IMR-90 (cell line): ENCODE data around the gene FAM171A1. TPM values are rescaled to one million over a fixed set of nuclear protein-coding genes. Genes with fewer than 3 reads are reported as not detected.

ENCODE experiments used
- ATAC-seq: fragments of 200-7000 bp; cut with Tn5 transposase; 2 replicates; pipeline ENCODE4 v1.9.1; 2020; ENCODE audit warnings: low read depth, mild to moderate bottlenecking, moderate library complexity
- BruUV-seq: library from RNA; stranded (reverse); fragments of 400-500 nt; replicated peaks from 2 replicates; lab custom pipeline; 2021; lab: Mats Ljungman, UMichigan
- CTCF ChIA-PET: fragments of 300-600 bp; formaldehyde crosslinking; extraction: SDS; loops from one replicate; lab custom pipeline; 2021; ENCODE audit warnings: antibody characterized with exemption; lab: Yijun Ruan, JAX
- POLR2A ChIA-PET: fragments of 300-600 bp; sonication (Branson Sonifier 250); formaldehyde crosslinking; loops from one replicate; lab custom pipeline; 2022; ENCODE audit warnings: antibody characterized with exemption; ENCODE audit not compliant: unreplicated experiment; lab: Charles Lee
- DNase-seq: peaks from one replicate; pipeline ENCODE4 v3.0.0; 2013
- H2AFZ ChIP-seq: replicated peaks from 2 replicates; pipeline ENCODE3; 2013; ENCODE audit warnings: low read length, mild to moderate bottlenecking; ENCODE audit not compliant: poor library complexity
- H2AK5ac ChIP-seq: 2 replicates; pipeline ENCODE4 v1.6.1; 2013; ENCODE audit warnings: low read depth, low read length, inconsistent platforms
- H2AK9ac ChIP-seq: replicated peaks from 2 replicates; pipeline ENCODE3; 2013; ENCODE audit warnings: mild to moderate bottlenecking, low read depth, low read length, moderate library complexity; ENCODE audit not compliant: poor library complexity
- H2BK120ac ChIP-seq: 2 replicates; pipeline ENCODE4 v1.6.1; 2013; ENCODE audit warnings: low read depth, low read length, inconsistent platforms
- H2BK15ac ChIP-seq: 3 replicates; pipeline ENCODE4 v1.6.1; 2013; ENCODE audit warnings: low read depth, low read length, inconsistent platforms
- H2BK20ac ChIP-seq: 2 replicates; pipeline ENCODE4 v1.6.1; 2013; ENCODE audit warnings: low read depth, mild to moderate bottlenecking, inconsistent platforms, low read length, moderate library complexity
- H2BK5ac ChIP-seq: 2 replicates; pipeline ENCODE4 v1.6.1; 2013; ENCODE audit warnings: mild to moderate bottlenecking, low read depth, low read length, inconsistent platforms; ENCODE audit not compliant: poor library complexity, severe bottlenecking
- H3K14ac ChIP-seq: replicated peaks from 2 replicates; pipeline ENCODE4 v1.6.1; 2013; ENCODE audit warnings: low read depth, low read length, inconsistent platforms
- H3K18ac ChIP-seq: 2 replicates; pipeline ENCODE4 v1.6.1; 2013; ENCODE audit warnings: low read depth, low read length, control low read depth
- H3K23ac ChIP-seq: 2 replicates; pipeline ENCODE4 v1.6.1; 2013; ENCODE audit warnings: low read depth, low read length, inconsistent platforms
- H3K27ac ChIP-seq: 2 replicates; pipeline ENCODE4 v1.5.1; 2013; ENCODE audit warnings: mild to moderate bottlenecking, control low read depth, low read length; ENCODE audit not compliant: insufficient read depth
- H3K27me3 ChIP-seq: 2 replicates; pipeline ENCODE4 v1.6.1; 2013; ENCODE audit warnings: low read length; ENCODE audit not compliant: control insufficient read depth, insufficient read depth
- H3K36me3 ChIP-seq: 2 replicates; pipeline ENCODE4 v1.6.1; 2013; ENCODE audit warnings: low read length, mixed read lengths; ENCODE audit not compliant: control insufficient read depth, insufficient read depth
- H3K4ac ChIP-seq: 2 replicates; pipeline ENCODE4 v1.6.1; 2013; ENCODE audit warnings: low read depth, low read length, inconsistent platforms
- H3K4me1 ChIP-seq: 2 replicates; pipeline ENCODE4 v1.6.1; 2013; ENCODE audit warnings: low read length, mixed read lengths; ENCODE audit not compliant: control insufficient read depth, insufficient read depth
- H3K4me2 ChIP-seq: 2 replicates; pipeline ENCODE4 v1.6.1; 2013; ENCODE audit warnings: low read depth, mild to moderate bottlenecking, control low read depth, low read length, moderate library complexity
- H3K4me3 ChIP-seq: 2 replicates; pipeline ENCODE4 v1.5.1; 2013; ENCODE audit warnings: low read depth, mild to moderate bottlenecking, control low read depth, low read length, moderate library complexity; ENCODE audit not compliant: insufficient read depth
- H3K56ac ChIP-seq: 2 replicates; pipeline ENCODE4 v1.6.1; 2013; ENCODE audit warnings: low read length, inconsistent platforms; ENCODE audit not compliant: insufficient read depth; ENCODE audit errors: extremely low read depth
- H3K79me1 ChIP-seq, 2 experiments: 2 replicates each; pipeline ENCODE4 v1.6.1; 2013; ENCODE audit warnings: low read length in 2 of 2, inconsistent platforms in 1 of 2, low read depth in 1 of 2
- H3K9ac ChIP-seq: 2 replicates; pipeline ENCODE4 v1.6.1; 2013; ENCODE audit warnings: low read depth, low read length, control low read depth
- H3K9me1 ChIP-seq: 2 replicates; pipeline ENCODE4 v1.6.1; 2013; ENCODE audit warnings: low read length, inconsistent platforms; ENCODE audit not compliant: insufficient read depth
- H3K9me3 ChIP-seq: 2 replicates; pipeline ENCODE4 v1.6.1; 2013; ENCODE audit warnings: low read length; ENCODE audit not compliant: control insufficient read depth, insufficient read depth
- H4K20me1 ChIP-seq: 2 replicates; pipeline ENCODE4 v1.6.1; 2013; ENCODE audit warnings: low read length, inconsistent platforms; ENCODE audit not compliant: insufficient read depth
- H4K5ac ChIP-seq: 2 replicates; pipeline ENCODE4 v1.6.1; 2013; ENCODE audit warnings: mild to moderate bottlenecking, low read depth, low read length, control low read depth
- H4K8ac ChIP-seq, 2 experiments: 2 replicates each; pipeline ENCODE4 v1.6.1; 2013; ENCODE audit warnings: low read depth in 2 of 2, low read length in 2 of 2, control low read depth in 1 of 2, inconsistent platforms in 1 of 2
- H4K91ac ChIP-seq: 2 replicates; pipeline ENCODE4 v1.6.1; 2013; ENCODE audit warnings: low read depth, low read length, inconsistent platforms; ENCODE audit not compliant: insufficient read depth
- BHLHE40 ChIP-seq: fragments of 150-350 bp; IDR thresholded peaks from 2 replicates; pipeline ENCODE4 v1.6.1; 2016; ENCODE audit warnings: mild to moderate bottlenecking, low read depth, low read length
- CEBPB ChIP-seq: IDR thresholded peaks from 2 replicates; pipeline ENCODE4 v1.6.1; 2012; ENCODE audit warnings: low read depth, low read length, improper control_type of control experiment
- CHD1 ChIP-seq: IDR thresholded peaks from 2 replicates; pipeline ENCODE4 v1.6.1; 2012; ENCODE audit warnings: low read depth, low read length, improper control_type of control experiment
- FOS ChIP-seq: fragments of 150-350 bp; IDR thresholded peaks from 2 replicates; pipeline ENCODE4 v1.6.1; 2016; ENCODE audit warnings: low read depth, low read length
- MAFK ChIP-seq: IDR thresholded peaks from 2 replicates; pipeline ENCODE4 v1.6.1; 2012; ENCODE audit warnings: low read depth, low read length, improper control_type of control experiment
- MAZ ChIP-seq: IDR thresholded peaks from 2 replicates; pipeline ENCODE4 v1.6.1; 2012; ENCODE audit warnings: low read depth, mild to moderate bottlenecking, low read length, improper control_type of control experiment, moderate library complexity, borderline replicate concordance
- MXI1 ChIP-seq: IDR thresholded peaks from 2 replicates; pipeline ENCODE4 v1.6.1; 2012; ENCODE audit warnings: low read depth, mild to moderate bottlenecking, low read length, moderate library complexity, borderline replicate concordance
- NFE2L2 ChIP-seq: fragments of 150-350 bp; IDR thresholded peaks from 2 replicates; pipeline ENCODE4 v1.6.1; 2016; ENCODE audit warnings: low read depth, mild to moderate bottlenecking, low read length
- POLR2A ChIP-seq: IDR thresholded peaks from 2 replicates; pipeline ENCODE4 v1.6.1; 2012; ENCODE audit warnings: mild to moderate bottlenecking, low read depth, low read length
- RAD21 ChIP-seq: IDR thresholded peaks from 2 replicates; pipeline ENCODE4 v1.6.1; 2012; ENCODE audit warnings: low read length, improper control_type of control experiment
- RCOR1 ChIP-seq: IDR thresholded peaks from 2 replicates; pipeline ENCODE4 v1.6.1; 2012; ENCODE audit warnings: mild to moderate bottlenecking, low read length, improper control_type of control experiment; ENCODE audit not compliant: insufficient replicate concordance
- RFX5 ChIP-seq: IDR thresholded peaks from 2 replicates; pipeline ENCODE4 v1.8.0; 2012; ENCODE audit warnings: low read depth, mild to moderate bottlenecking, low read length, moderate library complexity
- SMC3 ChIP-seq: fragments of 150-350 bp; IDR thresholded peaks from 2 replicates; pipeline ENCODE4 v1.6.1; 2016; ENCODE audit warnings: low read depth, mild to moderate bottlenecking, antibody characterized with exemption, low read length, moderate library complexity
- WGBS, 2 experiments: methylation state at CpG; one replicate each; pipeline versions ENCODE4 v1.1.5 to v1.1.7; 2013; ENCODE audit warnings: missing lambda C conversion rate in 2 of 2; ENCODE audit not compliant: insufficient read length in 1 of 2; ENCODE audit errors: extremely low coverage in 2 of 2; 5-methylcytosine and 5-hydroxymethylcytosine counted together
- dilution Hi-C: fragments of 300-500 bp; cut with HindIII; formaldehyde crosslinking; loops from one replicate; pipeline ENCODE4 v1.14.3; 2018; ENCODE audit warnings: low sequenced_read_pairs; ENCODE audit not compliant: unreplicated experiment
- in situ Hi-C: fragments of 300-500 bp; cut with MboI; formaldehyde crosslinking; loops from 3 replicates; pipeline ENCODE4 v1.14.3; 2019; ENCODE audit warnings: low sequenced_read_pairs, inconsistent platforms, mixed read lengths
- intact Hi-C: fragments of 100-400 bp; cut with micrococcal nuclease; formaldehyde crosslinking; loops from 2 replicates; pipeline ENCODE4 v1.10.0; 2022
- polyA plus RNA-seq, 3 experiments: library from polyadenylated mRNA; depleted of rRNA; stranded (reverse); fragments of >200 nt; gene quantifications; 2 replicates each; pipeline ENCODE4 v1.2.3, GENCODE V29; 2012; ENCODE audit warnings: low replicate concordance in 1 of 3
- total RNA-seq: library from RNA; depleted of rRNA; stranded (reverse); fragments of >200 nt; gene quantifications from 2 replicates; pipeline ENCODE4 v1.2.3, GENCODE V29; 2012
- TF ChIP-seq, protein P1 (sequence below): fragments of 150-350 bp; IDR thresholded peaks from 2 replicates; pipeline ENCODE4 v1.6.1; 2016; ENCODE audit warnings: low read depth, mild to moderate bottlenecking, low read length, moderate library complexity, borderline replicate concordance
- TF ChIP-seq, protein P2 (sequence below): conservative IDR thresholded peaks from 2 replicates; pipeline ENCODE4 v1.5.1; 2012; ENCODE audit warnings: mild to moderate bottlenecking, low read depth, low read length, improper control_type of control experiment
- TF ChIP-seq, protein P3 (sequence below): fragments of 150-350 bp; IDR thresholded peaks from 2 replicates; pipeline ENCODE4 v1.6.1; 2017; ENCODE audit warnings: mild to moderate bottlenecking, antibody characterized with exemption, low read length, low read depth

Gene FAM171A1
- total and polyA plus RNA-seq, 2 of the 4 experiments (the other 2 are of a cell fraction): 20.3 to 30.6 TPM

DNA sequence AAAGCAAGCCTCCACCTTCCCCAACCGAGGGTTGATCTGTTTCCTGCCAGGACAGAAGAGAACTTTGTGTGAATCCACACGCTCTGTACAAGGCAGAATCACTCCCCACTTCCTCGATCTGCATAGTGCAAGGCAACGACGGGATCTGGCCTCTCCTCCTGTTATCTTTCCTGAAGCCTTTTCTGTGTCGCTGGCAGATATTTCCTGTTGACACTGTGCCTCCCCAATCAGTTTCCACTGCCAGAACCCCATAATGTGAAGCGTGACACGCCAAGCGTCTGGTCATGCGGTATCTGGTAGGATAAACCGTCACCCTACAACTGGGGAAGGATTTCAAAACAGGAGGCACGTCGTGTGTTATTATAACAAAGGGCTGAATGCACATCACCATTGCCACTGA is 57.2 kb downstream of the FAM171A1 start:
- Histone ChIP-seq H3K36me3 (no peaks in the 10 kb centered on the region), H2BK120ac (peak overlapping the region; percentile 16; the same call in 1 of the 2 replicates), H4K20me1 (peaks cover 2% of the 10 kb centered on the region; the same call in 1 of the 2 replicates), H3K4me1 (peaks cover 8% of the 10 kb centered on the region), H3K14ac (no peak overlapping the region), H2BK20ac (no peak overlapping the region), H3K27ac (no peak overlapping the region), H3K4ac (peak overlapping the region; percentile 19; the same call in 1 of the 2 replicates), H3K9me3 (no peaks in the 10 kb centered on the region), H3K79me1 (peaks cover 12 to 28% of the 10 kb centered on the region in 2 experiments; a peak in 3 of 4 replicates), H4K5ac (no peak overlapping the region; the same call in 1 of the 2 replicates), H3K56ac (no peak overlapping the region), H3K4me2 (no peak overlapping the region), H3K9me1 (peaks cover 5% of the 10 kb centered on the region; the same call in 1 of the 2 replicates), H3K4me3 (no peak overlapping the region), H2AK5ac (peak overlapping the region; percentile 4; the same call in 1 of the 2 replicates), H3K27me3 (no peaks in the 10 kb centered on the region), H3K9ac (no peak overlapping the region), H2BK15ac (no peak overlapping the region), H2BK5ac (no peak overlapping the region), H2AK9ac (no peak overlapping the region), H3K23ac (0 out of 2 replicates have a peak overlapping the region, but pooled peaks have one; percentile 40), H4K91ac (no peak overlapping the region), H2AFZ (peak overlapping the region; percentile 38), H3K18ac (no peak overlapping the region), H4K8ac (no peak overlapping the region; a peak in 1 of 4 replicates)
- peak; percentile 29; the same call in 1 of the 2 replicates for ATAC-seq
- dilution Hi-C loops (no loop called here), intact Hi-C loops (no loop called here), in situ Hi-C loops (no loop called here)
- 38% methylated on average over 3 of the region's 13 CpGs; no CpG with 5 or more reads in 1 of the 2 experiments for WGBS, 2 experiments
- POLR2A ChIA-PET: no interaction called here
- BruUV-seq: no TSS peak
- TF ChIP-seq, protein P1, sequence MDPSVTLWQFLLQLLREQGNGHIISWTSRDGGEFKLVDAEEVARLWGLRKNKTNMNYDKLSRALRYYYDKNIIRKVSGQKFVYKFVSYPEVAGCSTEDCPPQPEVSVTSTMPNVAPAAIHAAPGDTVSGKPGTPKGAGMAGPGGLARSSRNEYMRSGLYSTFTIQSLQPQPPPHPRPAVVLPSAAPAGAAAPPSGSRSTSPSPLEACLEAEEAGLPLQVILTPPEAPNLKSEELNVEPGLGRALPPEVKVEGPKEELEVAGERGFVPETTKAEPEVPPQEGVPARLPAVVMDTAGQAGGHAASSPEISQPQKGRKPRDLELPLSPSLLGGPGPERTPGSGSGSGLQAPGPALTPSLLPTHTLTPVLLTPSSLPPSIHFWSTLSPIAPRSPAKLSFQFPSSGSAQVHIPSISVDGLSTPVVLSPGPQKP: no peak
- TF ChIP-seq CHD1 (no peak), SMC3 (no peak), RAD21 (no peak), RCOR1 (no peak), MAZ (no peak), POLR2A (no peak), MAFK (no peak), BHLHE40 (no peak), CEBPB (no peak), RFX5 (no peak), NFE2L2 (no peak), MXI1 (no peak), FOS (no peak)
- TF ChIP-seq, protein P2, sequence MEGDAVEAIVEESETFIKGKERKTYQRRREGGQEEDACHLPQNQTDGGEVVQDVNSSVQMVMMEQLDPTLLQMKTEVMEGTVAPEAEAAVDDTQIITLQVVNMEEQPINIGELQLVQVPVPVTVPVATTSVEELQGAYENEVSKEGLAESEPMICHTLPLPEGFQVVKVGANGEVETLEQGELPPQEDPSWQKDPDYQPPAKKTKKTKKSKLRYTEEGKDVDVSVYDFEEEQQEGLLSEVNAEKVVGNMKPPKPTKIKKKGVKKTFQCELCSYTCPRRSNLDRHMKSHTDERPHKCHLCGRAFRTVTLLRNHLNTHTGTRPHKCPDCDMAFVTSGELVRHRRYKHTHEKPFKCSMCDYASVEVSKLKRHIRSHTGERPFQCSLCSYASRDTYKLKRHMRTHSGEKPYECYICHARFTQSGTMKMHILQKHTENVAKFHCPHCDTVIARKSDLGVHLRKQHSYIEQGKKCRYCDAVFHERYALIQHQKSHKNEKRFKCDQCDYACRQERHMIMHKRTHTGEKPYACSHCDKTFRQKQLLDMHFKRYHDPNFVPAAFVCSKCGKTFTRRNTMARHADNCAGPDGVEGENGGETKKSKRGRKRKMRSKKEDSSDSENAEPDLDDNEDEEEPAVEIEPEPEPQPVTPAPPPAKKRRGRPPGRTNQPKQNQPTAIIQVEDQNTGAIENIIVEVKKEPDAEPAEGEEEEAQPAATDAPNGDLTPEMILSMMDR: no peak
- TF ChIP-seq, protein P3, sequence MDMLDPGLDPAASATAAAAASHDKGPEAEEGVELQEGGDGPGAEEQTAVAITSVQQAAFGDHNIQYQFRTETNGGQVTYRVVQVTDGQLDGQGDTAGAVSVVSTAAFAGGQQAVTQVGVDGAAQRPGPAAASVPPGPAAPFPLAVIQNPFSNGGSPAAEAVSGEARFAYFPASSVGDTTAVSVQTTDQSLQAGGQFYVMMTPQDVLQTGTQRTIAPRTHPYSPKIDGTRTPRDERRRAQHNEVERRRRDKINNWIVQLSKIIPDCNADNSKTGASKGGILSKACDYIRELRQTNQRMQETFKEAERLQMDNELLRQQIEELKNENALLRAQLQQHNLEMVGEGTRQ: no peak
- CTCF ChIA-PET: no interaction called here
- no peak for DNase-seq
